OCI-LY1 (cell line): Measurements from ENCODE around the gene PIK3CA.

Source experiments
- CTCF ChIP-seq: fragments of 200-600 bp; sonication (generic), shearing (Covaris generic); IDR thresholded peaks from 2 replicates; pipeline ENCODE4 v1.5.1; 2017; ENCODE audit warnings: mild to moderate bottlenecking, antibody characterized with exemption, low read length, moderate library complexity, mixed read lengths
- EZH2 ChIP-seq: fragments of 200-600 bp; sonication (generic), shearing (Covaris generic); IDR thresholded peaks from 2 replicates; pipeline ENCODE4 v1.8.0; 2017; ENCODE audit warnings: borderline replicate concordance, mixed run types, mild to moderate bottlenecking, antibody characterized with exemption, low read length, moderate library complexity, mixed read lengths

DNA sequence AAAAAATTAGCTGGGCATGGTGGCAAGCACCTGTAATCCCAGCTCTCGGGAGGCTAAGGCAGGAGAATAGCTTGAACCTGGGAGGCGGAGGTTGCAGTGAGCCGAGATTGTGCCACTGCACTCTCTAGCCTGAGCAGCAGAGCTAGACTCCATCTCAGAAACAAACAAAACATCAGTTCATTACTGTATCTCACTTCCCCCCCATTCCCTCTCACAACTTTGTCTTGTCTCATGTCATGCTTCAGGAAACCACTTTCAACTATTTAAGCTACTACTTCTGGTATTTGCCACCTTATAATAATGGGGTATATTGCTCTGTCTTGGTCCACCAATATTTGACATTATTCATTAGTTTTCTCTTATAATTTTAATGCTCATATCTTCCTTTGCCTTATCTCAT lies 26.2 kb downstream of the PIK3CA start:
- TF ChIP-seq CTCF = no peak
- TF ChIP-seq EZH2 = no peak
